ENCODE data around the gene FOXA3.

GRCh38 chr19:45900738-45901431 is 36.8 kb downstream of the FOXA3 start:
- TF ChIP-seq CTCF (conservative IDR thresholded peaks at IDR 0.05) (no peak), ZFX (IDR thresholded peaks at IDR 0.05) (no peak)

Measured in C4-2B (cell line).